SK-N-SH (cell line): ENCODE data around the gene HMX2.

Experiments used
- EP300 ChIP-seq, 2 experiments: IDR thresholded peaks; 2 replicates each; pipeline versions ENCODE4 v1.4.0 to v1.6.1; 2012; ENCODE audit warnings: borderline replicate concordance in 1 of 2, low read depth in 1 of 2, low read length in 1 of 2
- EZH2phosphoT487 ChIP-seq: fragments of 200-600 bp; sonication (generic); IDR thresholded peaks from 2 replicates; pipeline ENCODE4 v1.6.1; 2017; ENCODE audit warnings: low read depth, mixed run types, mild to moderate bottlenecking, antibody characterized with exemption, moderate library complexity, borderline replicate concordance
- GATA2 ChIP-seq: sonication (generic); formaldehyde crosslinking; IDR thresholded peaks from 2 replicates; pipeline ENCODE4 v1.5.0; 2020; ENCODE audit warnings: mild to moderate bottlenecking, missing genetic modification reagents
- MEF2A ChIP-seq: IDR thresholded peaks from 2 replicates; pipeline ENCODE4 v1.4.0; 2012; ENCODE audit warnings: low read depth, borderline replicate concordance
- POLR2AphosphoS5 ChIP-seq: IDR thresholded peaks from 2 replicates; pipeline ENCODE4 v1.6.1; 2012; ENCODE audit warnings: low read depth, low read length
- YY1 ChIP-seq: IDR thresholded peaks from 2 replicates; pipeline ENCODE4 v1.4.0; 2012; ENCODE audit warnings: low read depth, mild to moderate bottlenecking
- TF ChIP-seq, protein P1 (sequence below): fragments of 200-600 bp; sonication (generic); IDR thresholded peaks from 2 replicates; pipeline ENCODE4 v1.6.1; 2017; ENCODE audit warnings: antibody characterized with exemption, mild to moderate bottlenecking, moderate library complexity
- TF ChIP-seq, protein P2 (sequence below): IDR thresholded peaks from 2 replicates; pipeline ENCODE4 v1.4.0; 2012; ENCODE audit warnings: low read depth, borderline replicate concordance

DNA sequence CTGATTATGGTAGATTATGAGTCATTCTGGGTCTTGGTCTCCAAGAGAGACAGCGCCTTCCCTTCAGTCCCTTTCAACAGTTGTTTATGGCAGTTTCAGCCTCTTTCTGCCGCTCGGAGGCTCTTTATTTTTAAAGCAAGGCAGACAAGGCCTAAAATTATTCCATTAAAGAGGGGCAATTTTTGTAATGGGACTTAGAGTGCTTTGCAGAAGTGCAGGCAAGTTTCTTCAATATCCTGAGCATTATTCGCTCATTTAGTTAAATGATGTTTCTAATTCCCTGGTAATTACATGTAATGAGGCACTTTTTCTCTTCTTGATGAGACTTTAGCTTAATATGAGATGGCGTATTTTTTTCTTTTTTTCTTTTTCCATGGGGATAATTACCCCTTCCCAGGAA is 39.8 kb downstream of the HMX2 start:
- TF ChIP-seq, protein P1, sequence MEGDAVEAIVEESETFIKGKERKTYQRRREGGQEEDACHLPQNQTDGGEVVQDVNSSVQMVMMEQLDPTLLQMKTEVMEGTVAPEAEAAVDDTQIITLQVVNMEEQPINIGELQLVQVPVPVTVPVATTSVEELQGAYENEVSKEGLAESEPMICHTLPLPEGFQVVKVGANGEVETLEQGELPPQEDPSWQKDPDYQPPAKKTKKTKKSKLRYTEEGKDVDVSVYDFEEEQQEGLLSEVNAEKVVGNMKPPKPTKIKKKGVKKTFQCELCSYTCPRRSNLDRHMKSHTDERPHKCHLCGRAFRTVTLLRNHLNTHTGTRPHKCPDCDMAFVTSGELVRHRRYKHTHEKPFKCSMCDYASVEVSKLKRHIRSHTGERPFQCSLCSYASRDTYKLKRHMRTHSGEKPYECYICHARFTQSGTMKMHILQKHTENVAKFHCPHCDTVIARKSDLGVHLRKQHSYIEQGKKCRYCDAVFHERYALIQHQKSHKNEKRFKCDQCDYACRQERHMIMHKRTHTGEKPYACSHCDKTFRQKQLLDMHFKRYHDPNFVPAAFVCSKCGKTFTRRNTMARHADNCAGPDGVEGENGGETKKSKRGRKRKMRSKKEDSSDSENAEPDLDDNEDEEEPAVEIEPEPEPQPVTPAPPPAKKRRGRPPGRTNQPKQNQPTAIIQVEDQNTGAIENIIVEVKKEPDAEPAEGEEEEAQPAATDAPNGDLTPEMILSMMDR: no peak
- TF ChIP-seq, protein P2, sequence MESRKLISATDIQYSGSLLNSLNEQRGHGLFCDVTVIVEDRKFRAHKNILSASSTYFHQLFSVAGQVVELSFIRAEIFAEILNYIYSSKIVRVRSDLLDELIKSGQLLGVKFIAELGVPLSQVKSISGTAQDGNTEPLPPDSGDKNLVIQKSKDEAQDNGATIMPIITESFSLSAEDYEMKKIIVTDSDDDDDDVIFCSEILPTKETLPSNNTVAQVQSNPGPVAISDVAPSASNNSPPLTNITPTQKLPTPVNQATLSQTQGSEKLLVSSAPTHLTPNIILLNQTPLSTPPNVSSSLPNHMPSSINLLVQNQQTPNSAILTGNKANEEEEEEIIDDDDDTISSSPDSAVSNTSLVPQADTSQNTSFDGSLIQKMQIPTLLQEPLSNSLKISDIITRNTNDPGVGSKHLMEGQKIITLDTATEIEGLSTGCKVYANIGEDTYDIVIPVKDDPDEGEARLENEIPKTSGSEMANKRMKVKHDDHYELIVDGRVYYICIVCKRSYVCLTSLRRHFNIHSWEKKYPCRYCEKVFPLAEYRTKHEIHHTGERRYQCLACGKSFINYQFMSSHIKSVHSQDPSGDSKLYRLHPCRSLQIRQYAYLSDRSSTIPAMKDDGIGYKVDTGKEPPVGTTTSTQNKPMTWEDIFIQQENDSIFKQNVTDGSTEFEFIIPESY: no peak
- TF ChIP-seq EP300 (IDR thresholded peaks at IDR 0.05; ENCODE audit: borderline replicate concordance in 1 of 2, low read depth in 1 of 2, low read length in 1 of 2) (no peak), YY1 (no peak), EZH2phosphoT487 (no peak), POLR2AphosphoS5 (no peak), MEF2A (no peak), GATA2 (CRISPR knock-in tag) (no peak)
